ENCODE results near the gene NEURL1B.

GRCh38 chr5:172733974-172734346 is 92.9 kb downstream of the NEURL1B start:
- TF ChIP-seq SUZ12 (IDR thresholded peaks at IDR 0.05; ENCODE audit: extremely low read depth, insufficient read depth, insufficient read length): no peak
- no peak for TF ChIP-seq YY1 (IDR thresholded peaks at IDR 0.05; ENCODE audit: insufficient read depth, insufficient read length)
- TF ChIP-seq ZNF274 (IDR thresholded peaks at IDR 0.05; ENCODE audit: low read depth, low read length): no peak
